OCI-M2 (cell line): ENCODE data around the gene ZNF90.
"Not testable (repeated sequence)": the region's sequence is repeated elsewhere in the genome, so short reads cannot be mapped to it uniquely, and the experiment has no call there.

Source experiments
- DNase-seq: peaks from one replicate; lab custom pipeline; 2025; ENCODE audit not compliant: unreplicated experiment; lab: John Stamatoyannopoulos, UW

Gene ZNF90

DNA sequence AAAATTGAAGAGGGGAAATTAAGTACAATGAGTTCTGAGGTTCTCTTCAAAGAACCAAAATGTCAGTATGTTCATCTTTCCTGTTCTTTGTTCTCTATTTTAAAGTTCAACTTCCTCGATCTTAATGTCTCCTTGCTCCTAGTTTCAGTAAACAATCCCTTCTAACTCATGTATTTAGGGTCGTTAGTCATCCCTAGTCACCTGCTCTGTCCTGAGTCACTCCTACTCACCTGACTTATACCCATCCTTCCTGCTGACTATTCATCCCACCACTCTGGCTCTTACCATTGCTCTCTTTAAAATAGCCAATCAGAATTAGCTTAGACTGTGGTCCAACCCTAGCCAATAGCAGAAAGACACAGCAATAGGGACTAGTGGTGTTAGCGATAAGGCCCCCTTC is 24.3 kb downstream of the ZNF90 start:
- DNase-seq, result no peak

DNA sequence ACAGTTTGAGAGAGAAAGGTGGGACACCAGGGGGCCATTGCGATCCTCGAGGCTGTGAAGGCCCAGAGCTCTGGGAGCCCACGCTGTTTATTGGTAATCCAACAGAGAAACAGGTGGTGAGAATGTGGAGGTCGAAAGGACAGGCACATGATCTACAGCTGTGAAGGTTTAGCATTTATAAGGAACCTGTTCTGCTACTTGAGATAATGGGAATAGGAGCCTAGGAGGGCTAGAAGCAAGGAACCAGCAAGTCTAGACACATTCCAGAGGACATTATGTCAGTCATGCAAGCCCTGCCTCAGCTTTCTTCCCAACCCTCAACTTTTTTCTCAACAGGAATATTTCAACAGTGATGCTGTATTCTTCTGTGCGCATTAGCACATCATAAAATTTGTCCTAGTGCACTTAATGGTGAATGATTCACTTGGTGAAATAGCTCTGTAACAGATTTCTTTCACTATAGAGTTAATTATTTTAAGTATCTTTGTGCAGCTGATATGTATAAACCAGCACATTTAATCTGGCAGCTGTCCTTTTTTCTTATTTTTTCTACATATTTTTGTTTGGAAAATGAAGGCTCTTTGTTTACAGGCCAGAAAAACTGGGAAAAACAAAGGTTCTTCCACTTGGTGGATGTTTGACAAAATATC is 25.4 kb downstream of the ZNF90 start:
- DNase-seq, result no peak

DNA sequence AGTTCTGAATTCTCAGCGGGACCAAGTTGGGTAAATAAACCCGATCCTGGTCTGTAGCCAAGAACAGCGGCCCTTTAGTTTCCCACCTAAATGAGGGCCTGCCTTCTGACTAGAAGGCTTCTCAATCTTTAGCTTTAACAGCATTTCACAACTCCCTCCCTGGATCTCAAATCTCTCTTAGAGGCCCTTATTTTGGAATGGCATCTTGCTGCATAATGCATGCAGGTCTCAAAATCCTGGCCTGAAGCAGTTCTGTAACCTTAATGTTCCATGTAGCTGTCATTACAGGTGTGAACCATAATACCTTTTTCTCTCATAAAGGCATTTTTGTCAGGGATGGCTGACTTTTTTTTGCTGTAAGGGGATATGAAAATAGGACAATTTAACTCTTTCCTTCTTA is 29.5 kb downstream of the ZNF90 start:
- no peak for DNase-seq

DNA sequence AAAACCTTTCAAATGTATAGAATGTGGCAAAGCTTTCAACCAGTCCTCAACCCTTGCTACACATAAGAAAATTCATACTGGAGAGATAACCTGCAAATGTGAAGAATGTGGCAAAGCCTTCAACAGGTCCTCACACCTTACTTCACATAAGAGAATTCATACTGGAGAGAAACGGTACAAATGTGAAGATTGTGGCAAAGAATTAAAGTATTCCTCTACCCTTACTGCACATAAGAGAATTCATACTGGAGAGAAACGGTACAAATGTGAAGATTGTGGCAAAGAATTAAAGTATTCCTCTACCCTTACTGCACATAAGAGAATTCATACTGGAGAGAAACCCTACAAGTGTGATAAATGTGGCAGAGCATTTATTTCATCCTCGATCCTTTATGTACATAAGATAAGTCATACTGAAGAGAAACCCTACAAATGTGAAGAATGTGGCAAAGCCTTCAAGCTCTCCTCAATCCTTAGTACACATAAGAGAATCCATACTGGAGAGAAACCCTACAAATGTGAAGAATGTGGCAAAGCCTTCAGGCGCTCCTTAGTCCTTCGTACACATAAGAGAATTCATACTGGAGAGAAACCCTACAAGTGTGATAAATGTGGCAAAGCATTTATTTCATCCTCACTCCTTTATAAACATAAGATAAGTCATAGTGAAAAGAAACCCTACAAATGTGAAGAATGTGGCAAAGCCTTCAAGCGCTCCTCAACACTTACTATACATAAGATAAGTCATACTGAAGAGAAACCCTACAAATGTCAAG is 40.5 kb downstream of the ZNF90 start:
- DNase-seq, result not testable (repeated sequence)

DNA sequence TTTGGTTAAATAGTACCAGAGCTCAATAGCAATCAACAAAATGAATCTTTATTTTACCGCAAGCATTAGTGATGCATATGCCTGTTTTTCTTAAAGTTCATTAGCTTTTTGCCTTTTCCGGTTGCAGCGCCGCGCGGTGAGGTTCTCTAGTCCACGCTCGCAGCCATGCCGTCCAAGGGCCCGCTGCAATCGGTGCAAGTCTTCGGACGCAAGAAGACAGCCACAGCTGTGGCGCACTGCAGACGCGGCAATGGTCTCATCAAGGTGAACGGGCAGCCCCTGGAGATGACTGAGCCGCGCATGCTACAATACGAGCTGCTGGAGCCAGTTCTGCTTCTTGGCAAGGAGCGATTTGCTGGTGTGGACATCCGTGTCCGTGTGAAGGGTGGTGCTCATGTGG is 47.1 kb downstream of the ZNF90 start:
- no peak for DNase-seq

DNA sequence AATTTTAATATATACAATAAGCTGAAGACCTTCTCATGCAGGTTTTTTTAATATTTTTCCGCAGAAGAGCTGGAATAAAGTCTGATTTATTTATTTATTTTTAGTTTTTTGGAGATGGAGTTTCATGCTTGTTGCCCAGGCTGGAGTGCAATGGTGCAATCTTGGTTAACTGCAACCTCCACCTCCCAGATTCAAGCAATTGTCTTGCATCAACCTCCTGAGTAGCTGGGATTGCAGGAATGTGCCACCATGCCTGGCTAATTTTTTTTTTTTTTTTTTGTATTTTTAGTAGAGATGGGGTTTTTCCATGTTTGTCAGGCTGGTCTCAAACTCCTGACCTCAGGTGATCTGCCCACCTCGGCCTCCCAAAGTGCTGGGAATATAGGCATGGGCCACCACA is 55.1 kb downstream of the ZNF90 start:
- not testable (repeated sequence) for DNase-seq

DNA sequence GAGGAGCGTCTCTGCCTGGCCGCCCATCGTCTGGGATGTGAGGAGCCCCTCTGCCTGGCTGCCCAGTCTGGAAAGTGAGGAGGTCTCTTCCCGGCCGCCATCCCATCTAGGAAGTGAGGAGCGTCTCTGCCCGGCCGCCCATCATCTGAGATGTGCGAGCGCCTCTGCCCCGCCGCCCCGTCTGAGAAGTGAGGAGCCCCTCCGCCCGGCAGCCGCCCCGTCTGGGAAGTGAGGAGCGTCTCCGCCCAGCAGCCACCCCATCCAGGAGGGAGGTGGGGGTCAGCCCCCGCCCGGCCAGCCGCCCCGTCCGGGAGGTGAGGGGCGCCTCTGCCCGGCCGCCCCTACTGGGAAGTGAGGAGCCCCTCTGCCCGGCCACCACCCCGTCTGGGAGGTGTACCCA is 59.9 kb downstream of the ZNF90 start:
- DNase-seq, result not testable (repeated sequence)

DNA sequence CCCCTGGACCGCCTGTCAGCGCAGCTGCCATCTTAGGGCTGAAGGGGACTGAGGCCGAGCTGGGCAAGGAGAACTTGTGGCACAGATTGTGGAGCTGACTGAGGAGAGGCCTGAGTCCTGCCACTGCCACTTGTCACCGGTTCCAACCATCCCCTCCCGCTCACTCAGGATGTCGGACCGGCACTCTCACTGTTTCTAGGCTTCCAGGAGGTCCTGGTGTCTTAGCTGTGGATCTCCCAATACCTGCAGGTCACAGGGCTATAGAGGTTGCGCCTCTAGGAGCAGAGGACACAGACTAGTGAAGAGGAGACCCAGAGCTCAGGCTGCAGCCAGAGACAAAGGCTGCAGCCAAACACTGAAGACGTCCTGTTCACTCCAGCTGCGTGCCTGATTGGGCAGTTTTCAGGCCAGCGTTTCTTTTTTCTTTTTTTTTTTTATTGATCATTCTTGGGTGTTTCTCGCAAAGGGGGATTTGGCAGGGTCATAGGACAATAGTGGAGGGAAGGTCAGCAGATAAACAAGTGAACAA is 73.9 kb downstream of the ZNF90 start:
- no peak for DNase-seq

DNA sequence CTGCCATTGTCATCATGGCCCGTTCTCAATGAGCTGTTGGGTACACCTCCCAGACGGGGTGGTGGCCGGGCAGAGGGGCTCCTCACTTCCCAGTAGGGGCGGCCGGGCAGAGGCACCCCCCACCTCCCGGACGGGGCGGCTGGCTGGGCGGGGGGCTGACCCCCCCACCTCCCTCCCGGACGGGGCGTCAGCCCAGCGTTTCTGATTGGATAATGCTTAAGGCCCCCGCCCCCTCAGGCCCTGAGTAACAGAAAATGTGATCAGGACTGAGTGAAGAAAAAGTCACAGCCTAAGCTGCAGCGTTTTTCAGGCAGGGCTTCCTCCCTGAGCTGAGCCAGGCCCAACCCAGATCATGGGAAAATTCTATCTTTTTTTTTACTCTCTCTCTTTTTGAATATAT is 74.7 kb downstream of the ZNF90 start:
- DNase-seq, result not testable (repeated sequence)

DNA sequence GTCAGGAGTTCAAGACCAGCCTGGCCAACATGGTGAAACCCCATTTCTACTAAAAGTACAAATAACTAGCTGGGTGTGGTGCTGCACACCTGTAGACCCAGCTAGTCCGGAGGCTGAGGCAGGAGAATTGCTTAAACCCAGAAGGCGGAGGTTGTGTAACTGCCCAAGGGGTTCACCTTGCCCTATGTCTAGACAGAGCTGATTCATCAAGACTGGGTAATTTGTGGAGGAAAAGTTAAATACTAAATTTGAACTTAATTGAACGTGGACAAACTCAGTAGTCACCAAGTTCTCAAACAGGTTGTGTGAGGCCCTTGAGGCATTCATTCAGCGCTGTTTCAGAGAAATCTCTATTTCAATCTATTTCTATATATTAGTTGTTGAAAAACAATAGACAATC is 75.5 kb downstream of the ZNF90 start:
- DNase-seq, result no peak

DNA sequence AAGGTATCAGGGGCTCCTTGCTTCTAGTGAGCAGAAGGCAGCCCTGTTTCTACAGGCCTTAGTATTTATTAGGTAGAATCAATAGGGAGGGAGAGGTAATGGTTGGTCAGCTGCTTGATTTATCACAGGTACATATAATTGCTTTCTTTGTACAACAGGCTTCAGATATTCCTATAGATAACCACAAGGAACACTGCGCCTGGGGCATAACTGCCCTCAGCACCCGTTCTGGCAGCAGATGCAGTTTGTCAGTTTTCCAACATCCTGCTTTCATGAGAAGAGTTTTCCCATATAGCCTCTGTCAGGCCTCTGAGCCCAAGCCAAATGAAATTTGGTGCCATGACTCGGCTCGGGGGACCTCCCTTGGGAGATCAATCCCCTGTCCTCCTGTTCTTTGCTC is 76.8 kb downstream of the ZNF90 start:
- DNase-seq, result no peak

DNA sequence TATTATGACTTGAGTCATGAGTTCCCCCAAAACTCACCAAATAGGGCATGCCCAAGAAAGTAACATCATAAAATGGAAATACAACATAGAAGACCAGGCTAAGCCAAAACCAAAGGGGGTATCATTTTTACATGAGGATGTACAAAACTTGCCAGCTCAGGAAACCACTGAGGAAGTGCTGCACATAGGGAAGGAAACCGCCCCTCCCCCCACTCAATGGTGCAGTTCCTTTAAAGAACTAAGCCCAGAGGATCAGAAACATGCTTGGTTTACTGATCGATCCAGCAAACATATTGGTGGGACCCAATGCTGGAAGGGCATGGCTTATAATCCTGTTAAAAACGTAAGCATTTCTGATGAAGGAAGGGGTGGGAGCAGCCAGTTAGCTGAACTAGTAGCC is 85.0 kb downstream of the ZNF90 start:
- no peak for DNase-seq

DNA sequence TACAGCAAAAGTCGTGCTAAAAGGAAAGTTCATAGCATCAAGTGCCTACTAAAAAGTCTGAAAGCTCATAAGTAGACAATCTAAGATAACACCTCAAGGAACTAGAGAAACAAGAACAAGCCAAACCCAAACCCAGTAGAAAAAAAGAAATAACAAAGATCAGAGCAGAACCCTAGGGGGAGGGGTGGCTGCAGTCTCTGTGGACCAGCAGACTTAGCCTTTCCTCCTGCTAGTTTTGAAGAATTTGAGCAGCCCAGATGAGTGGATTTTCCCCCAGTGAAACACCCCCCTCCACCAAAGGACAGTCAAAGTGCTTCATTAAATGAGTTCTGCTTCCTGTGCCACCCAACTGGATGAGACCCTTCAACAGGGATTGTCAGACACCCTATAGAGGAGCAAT is 86.7 kb downstream of the ZNF90 start:
- DNase-seq, result no peak

DNA sequence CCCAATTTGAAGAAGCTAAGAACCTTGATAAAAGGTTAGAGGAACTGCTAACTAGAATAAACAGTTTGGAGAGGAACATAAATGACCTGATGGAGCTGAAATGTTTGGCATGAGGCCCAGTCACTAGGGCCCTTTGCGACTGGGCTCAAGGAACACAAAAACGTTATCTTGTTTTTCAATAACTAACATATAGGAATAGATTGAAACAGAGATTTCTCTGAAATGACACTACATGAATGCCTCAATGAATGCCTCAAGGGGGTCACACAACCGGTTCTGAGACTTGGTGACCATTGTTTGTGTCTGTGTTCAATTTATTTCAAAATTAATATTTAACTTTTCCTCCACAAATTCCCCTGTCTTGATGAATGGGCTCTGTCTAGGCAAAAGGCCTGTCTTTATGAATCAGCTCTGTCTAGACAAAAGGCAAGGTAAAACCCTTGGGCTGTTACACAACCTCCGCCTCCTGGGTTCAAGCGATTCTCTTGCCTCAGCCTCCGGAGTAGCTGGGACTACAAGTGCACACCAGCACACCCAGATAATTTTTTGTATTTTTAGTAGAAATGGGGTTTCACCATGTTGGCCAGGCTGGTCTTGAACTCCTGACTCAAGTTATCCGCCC is 88.3 kb downstream of the ZNF90 start:
- no peak for DNase-seq

DNA sequence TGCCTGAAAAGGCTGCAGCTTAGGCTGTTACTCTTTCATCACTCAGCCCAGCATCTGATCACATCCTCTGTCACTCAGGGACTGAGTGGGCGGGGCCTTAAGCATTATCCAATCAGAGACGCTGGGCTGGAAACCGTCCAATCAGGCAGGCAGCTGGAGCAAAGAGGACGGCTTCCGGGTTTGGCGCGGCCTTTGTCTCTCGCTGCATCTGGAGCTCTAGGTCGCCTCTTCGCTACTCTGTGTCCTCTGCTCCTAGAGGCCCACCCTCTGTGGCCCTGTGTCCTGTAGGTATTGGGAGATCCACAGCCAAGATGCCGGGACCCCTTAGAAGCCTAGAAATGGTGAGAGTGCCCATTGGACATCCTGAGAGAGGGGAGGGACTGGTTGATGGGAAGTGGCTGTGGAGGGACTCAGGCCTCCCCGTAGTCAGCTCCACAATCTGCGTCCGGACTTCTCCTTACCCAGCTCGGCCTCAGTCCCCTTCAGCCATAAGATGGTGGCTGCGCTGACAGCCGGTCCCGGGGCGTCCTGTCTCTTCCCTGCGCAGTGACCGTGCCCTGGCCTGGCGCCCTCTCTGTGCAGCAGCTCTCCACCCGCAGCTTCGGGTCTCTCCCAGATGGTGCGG is 89.3 kb downstream of the ZNF90 start, which contains the start of gene ZNF486:
Gene ZNF486 (plus strand): TSS at position 195 of the 625 bp plus-strand sequence. CDS start 117 bp downstream, at position 312.
- no peak for DNase-seq

DNA sequence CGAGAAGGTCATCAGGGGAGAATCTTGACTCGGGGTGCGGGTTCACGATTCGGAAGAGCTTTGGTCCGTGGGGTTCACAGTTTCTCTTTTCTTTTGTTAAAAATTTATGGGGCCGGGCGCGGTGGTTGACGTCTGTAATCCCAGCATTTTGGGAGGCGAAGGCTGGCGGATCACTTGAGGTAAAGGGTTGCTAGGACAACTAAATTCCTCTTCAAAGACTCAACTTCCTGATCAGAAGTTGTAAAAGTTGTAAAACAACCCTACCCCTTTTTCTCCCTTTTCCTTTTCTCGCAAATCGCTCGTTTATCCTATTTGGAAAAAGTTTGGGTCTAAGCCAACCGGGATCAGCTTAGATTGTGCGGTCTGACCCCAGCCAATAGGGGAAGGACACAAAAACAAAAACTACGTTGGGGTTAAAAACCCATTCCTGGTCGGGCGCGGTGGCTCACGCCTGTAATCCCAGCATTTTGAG is 89.9 kb downstream of the ZNF90 start:
- no peak for DNase-seq
